Stimulated activated CD4-positive, alpha-beta T cell treated with anti-CD3 and anti-CD28 coated beads, Interleukin-4, amount 100 ng/mL, for 48 hours (primary cell): ENCODE results near the gene ZNF665.
"Not testable (repeated sequence)": the region's sequence is repeated elsewhere in the genome, so short reads cannot be mapped to it uniquely, and the experiment has no call there.

ENCODE experiments used
- DNase-seq, 2 donors: peaks; one replicate each; pipeline ENCODE4 v3.0.0-alpha.2; 2020; ENCODE audit warnings: low read depth in 2 of 2

ZNF665 gene

GRCh38 chr19:53157626-53158025 is 35.5 kb downstream of the ZNF665 start:
- no peak for DNase-seq

DNA sequence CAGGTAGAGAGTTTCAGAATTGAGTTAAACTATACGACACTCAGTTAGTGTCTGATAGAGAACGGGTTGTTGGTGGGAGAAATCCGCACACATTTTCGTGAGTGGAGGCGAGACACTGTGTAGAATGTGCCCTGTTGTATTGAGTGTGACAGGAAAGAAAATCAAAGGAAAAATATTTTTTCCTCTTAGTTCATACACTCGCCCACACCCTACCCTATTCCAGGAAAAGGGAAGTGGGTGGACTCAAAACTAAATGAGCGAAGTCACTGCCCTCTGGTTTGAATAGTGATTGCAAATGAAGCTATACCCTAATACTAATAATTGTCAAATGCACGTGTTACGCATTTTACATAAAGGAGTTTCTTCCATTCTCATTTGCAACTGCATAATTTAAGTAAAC is 36.3 kb downstream of the ZNF665 start:
- DNase-seq = no peak

GRCh38 chr19:53147645-53148044 is 45.5 kb downstream of the ZNF665 start:
- DNase-seq = no peak

DNA sequence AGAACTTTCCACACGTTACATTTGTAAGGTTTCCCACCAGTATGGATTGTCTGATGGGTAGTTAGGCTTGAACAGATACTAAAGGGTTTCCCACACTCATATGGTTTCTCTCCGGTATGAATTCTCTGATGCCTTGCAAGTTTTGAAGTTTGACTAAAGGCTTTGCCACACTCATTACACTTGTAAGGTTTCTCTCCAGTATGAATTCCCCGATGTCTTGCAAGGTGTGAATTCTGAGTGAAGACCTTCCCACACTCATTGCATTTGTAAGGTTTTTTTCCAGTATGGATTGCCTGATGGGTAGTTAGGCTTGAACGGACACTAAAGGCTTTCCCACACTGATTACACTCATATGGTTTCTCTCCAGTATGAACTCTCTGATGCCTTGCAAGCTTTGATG is 52.8 kb downstream of the ZNF665 start:
- DNase-seq = no peak

DNA sequence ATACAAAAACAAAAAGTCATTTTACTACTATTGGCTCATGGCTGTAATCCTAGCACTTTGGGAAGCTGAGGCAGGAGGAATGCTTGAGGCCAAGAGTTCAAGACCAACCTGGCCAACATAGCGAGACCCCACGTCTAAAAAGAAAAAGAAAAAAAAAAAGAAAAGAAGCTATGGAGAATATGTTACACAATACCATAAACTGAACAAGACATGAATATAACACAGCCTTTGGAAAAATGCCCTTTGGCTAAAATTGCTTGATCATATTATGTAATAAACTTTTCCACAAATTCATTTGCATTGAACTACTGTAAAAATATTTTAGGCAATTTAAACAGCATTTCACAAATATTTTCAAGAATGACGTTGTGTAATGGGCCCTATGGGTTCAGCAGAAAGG is 56.7 kb downstream of the ZNF665 start:
- DNase-seq = no peak

GRCh38 chr19:53132141-53132991 is 60.8 kb downstream of the ZNF665 start, which contains the start of gene ZNF415:
Gene ZNF415 (minus strand): TSS chr19:53132910. CDS start chr19:53122676, 10,234 bp downstream.
- DNase-seq = peak; percentile 10 to 19

GRCh38 chr19:53131727-53132126 is 61.4 kb downstream of the ZNF665 start:
- DNase-seq = no peak

DNA sequence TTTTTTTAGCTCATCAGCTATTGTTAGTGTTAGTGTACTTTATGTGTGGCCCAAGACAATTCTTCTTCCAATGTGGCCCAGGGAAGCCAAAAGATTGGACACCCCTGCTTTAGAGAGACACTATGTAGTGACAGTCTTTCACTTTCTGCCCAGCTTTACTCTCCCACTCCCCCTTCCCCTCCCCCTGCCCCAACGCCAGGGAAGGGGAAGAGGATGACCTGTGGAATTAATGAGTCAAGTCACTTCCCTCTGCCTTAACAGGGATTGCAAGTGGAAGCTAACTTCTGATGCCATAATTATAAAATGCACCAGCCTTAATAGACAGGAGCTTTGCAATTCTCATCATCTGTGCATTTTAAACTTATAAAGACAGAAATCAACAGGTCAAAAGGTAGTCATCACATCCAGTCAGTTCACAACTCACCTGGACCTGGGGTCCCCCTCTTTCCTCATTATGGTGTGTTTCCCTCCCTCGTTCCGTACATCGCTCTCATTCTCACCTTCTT is 62.0 kb downstream of the ZNF665 start:
- DNase-seq = no peak

- no peak for DNase-seq
Observed at GRCh38 chr19:53130506-53130905, 62.7 kb downstream of the ZNF665 start.

- DNase-seq = not testable (repeated sequence)
Observed at GRCh38 chr19:53126733-53127526, 66.2 kb downstream of the ZNF665 start.

- DNase-seq = no peak
Observed at GRCh38 chr19:53123400-53123799, 69.8 kb downstream of the ZNF665 start.
